Measurements from ENCODE around the gene SLC35B2. TPM values are rescaled to one million over a fixed set of nuclear protein-coding genes. Genes with fewer than 3 reads are reported as not detected.

Gene SLC35B2
- total and polyA plus RNA-seq, 11 donors = 10.2 to 36.7 (median 26.4) TPM

DNA sequence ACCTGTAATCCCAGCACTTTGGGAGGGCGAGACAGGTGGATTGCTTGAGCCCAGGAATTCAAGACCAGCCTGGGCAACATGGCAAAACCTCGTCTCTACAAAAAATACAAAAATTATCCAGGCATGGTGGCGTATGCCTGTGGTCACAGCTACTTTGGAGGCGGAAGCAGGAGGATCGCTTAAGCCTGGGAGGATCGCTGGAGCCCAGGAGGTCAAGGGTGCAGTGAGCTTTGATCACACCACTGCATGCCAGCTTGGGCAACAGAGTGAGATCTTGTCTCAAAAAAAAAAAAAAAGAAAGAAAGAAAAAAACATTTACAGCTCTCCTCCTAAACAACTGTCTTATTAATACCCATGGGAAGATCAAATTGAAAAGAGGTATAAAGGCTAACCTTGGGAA, 49.4 kb downstream of the SLC35B2 start:
- no peaks in the 10 kb centered on the region for H3K27me3 ChIP-seq
- DNase-seq = no peak
- no peak overlapping the region for H3K27ac ChIP-seq
- no peak overlapping the region for H3K4me3 ChIP-seq
- TF ChIP-seq, protein P1, sequence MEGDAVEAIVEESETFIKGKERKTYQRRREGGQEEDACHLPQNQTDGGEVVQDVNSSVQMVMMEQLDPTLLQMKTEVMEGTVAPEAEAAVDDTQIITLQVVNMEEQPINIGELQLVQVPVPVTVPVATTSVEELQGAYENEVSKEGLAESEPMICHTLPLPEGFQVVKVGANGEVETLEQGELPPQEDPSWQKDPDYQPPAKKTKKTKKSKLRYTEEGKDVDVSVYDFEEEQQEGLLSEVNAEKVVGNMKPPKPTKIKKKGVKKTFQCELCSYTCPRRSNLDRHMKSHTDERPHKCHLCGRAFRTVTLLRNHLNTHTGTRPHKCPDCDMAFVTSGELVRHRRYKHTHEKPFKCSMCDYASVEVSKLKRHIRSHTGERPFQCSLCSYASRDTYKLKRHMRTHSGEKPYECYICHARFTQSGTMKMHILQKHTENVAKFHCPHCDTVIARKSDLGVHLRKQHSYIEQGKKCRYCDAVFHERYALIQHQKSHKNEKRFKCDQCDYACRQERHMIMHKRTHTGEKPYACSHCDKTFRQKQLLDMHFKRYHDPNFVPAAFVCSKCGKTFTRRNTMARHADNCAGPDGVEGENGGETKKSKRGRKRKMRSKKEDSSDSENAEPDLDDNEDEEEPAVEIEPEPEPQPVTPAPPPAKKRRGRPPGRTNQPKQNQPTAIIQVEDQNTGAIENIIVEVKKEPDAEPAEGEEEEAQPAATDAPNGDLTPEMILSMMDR (IDR thresholded peaks at IDR 0.05) = no peak
- no peak for TF ChIP-seq POLR2A (IDR thresholded peaks at IDR 0.05)
- H3K36me3 ChIP-seq = no peaks in the 10 kb centered on the region
- no peaks in the 10 kb centered on the region for H3K9me3 ChIP-seq
- peaks cover 2 to 8% (median 6%) of the 10 kb centered on the region in 12 donors for H3K4me1 ChIP-seq
- no peak for ATAC-seq
- 94 to 97% (median 95%) methylated on average over 6 of the region's 6 CpGs for WGBS, 4 donors
- intact Hi-C loops (cut with DNase I) = no loop called here

MicroRNAs within 50 kb of the gene (microRNA counts, 767-probe panel; counts per million panel counts)
- 71.6 to 309 counts per million in 2 donors for microRNA hsa-miR-4647

Other genes with a start within 250 kb of the SLC35B2 start
- gene MRPL14, start 130.1 kb downstream of the SLC35B2 start, total RNA-seq = 10 to 100 TPM; 35.3 to 60.2 (median 44.1) TPM
- 10 to 100 TPM; 40.5 to 72.9 TPM for gene MRPL14, start 130.1 kb downstream of the SLC35B2 start, polyA plus RNA-seq
- 10 to 100 TPM; 36.2 to 52.9 (median 43.0) TPM for gene TMEM63B, start 130.0 kb downstream of the SLC35B2 start, total RNA-seq
- gene TMEM63B, start 130.0 kb downstream of the SLC35B2 start, polyA plus RNA-seq = 10 to 100 TPM; 26.2 to 37.0 TPM
- 1 to 10 TPM in 2 of 9 donors, under 1 TPM in 4, not detected in 3; 0.23 to 1.8 (median 0.44) TPM for gene CAPN11, start 98.7 kb downstream of the SLC35B2 start, total RNA-seq
- gene CAPN11, start 98.7 kb downstream of the SLC35B2 start, polyA plus RNA-seq = under 1 TPM; 0.08 to 0.35 TPM
- under 1 TPM in 6 of 9 donors, not detected in 3; 0.31 to 0.96 (median 0.68) TPM for gene MYMX, start 40.6 kb downstream of the SLC35B2 start, total RNA-seq
- under 1 TPM in 1 of 2 donors, not detected in 1; 0.42 TPM for gene MYMX, start 40.6 kb downstream of the SLC35B2 start, polyA plus RNA-seq
- gene SLC29A1, start 33.9 kb downstream of the SLC35B2 start, total RNA-seq = 100 to 1,000 TPM in 8 of 9 donors, 10 to 100 TPM in 1; 94.9 to 319 (median 136) TPM
- gene SLC29A1, start 33.9 kb downstream of the SLC35B2 start, polyA plus RNA-seq = 10 to 100 TPM; 48.0 to 77.5 TPM
- 1,000 to 10,000 TPM in 2 of 9 donors, 100 to 1,000 TPM in 7; 725 to 1,040 (median 857) TPM for gene HSP90AB1, start 10.4 kb downstream of the SLC35B2 start, total RNA-seq
- 100 to 1,000 TPM; 375 to 959 TPM for gene HSP90AB1, start 10.4 kb downstream of the SLC35B2 start, polyA plus RNA-seq
- 10 to 100 TPM in 1 of 9 donors, 1 to 10 TPM in 8; 2.5 to 13.1 (median 3.8) TPM for gene NFKBIE, start 8.0 kb upstream of the SLC35B2 start, total RNA-seq
- 1 to 10 TPM; 4.0 to 5.8 TPM for gene NFKBIE, start 8.0 kb upstream of the SLC35B2 start, polyA plus RNA-seq
- 1 to 10 TPM in 1 of 9 donors, under 1 TPM in 4, not detected in 4; 0.21 to 5.3 (median 0.45) TPM for gene TMEM151B, start 12.9 kb upstream of the SLC35B2 start, total RNA-seq
- 1 to 10 TPM in 1 of 2 donors, under 1 TPM in 1; 0.37 to 1.4 TPM for gene TMEM151B, start 12.9 kb upstream of the SLC35B2 start, polyA plus RNA-seq
- 1 to 10 TPM; 5.0 to 9.8 (median 7.6) TPM for gene AARS2, start 55.8 kb upstream of the SLC35B2 start, total RNA-seq
- 1 to 10 TPM; 4.1 to 7.6 TPM for gene AARS2, start 55.8 kb upstream of the SLC35B2 start, polyA plus RNA-seq
- gene SPATS1, start 85.1 kb upstream of the SLC35B2 start, total RNA-seq = not detected
- gene SPATS1, start 85.1 kb upstream of the SLC35B2 start, polyA plus RNA-seq = not detected
- 10 to 100 TPM; 17.3 to 24.8 (median 18.8) TPM for gene CDC5L, start 130.2 kb upstream of the SLC35B2 start, total RNA-seq
- 10 to 100 TPM in 1 of 2 donors, 1 to 10 TPM in 1; 5.8 to 15.6 TPM for gene CDC5L, start 130.2 kb upstream of the SLC35B2 start, polyA plus RNA-seq